Mammary epithelial cell (primary cell): ENCODE measurements around the gene SLC35D3.
"Not testable (repeated sequence)": the region's sequence is repeated elsewhere in the genome, so short reads cannot be mapped to it uniquely, and the experiment has no call there.

Experiments
- CTCF ChIP-seq, 2 donors: IDR thresholded peaks in 1 of 2; conservative IDR thresholded peaks in 1 of 2; 2 replicates each; pipeline ENCODE4 v1.5.1; 2011 to 2012; ENCODE audit warnings: inconsistent platforms in 2 of 2, low read length in 2 of 2, mild to moderate bottlenecking in 2 of 2, control low read depth in 1 of 2, low read depth in 1 of 2; ENCODE audit not compliant: insufficient read depth in 1 of 2; ENCODE audit errors: extremely low read depth in 1 of 2
- EZH2 ChIP-seq: IDR thresholded peaks from 2 replicates; pipeline ENCODE4 v1.6.1; 2012; ENCODE audit warnings: low read length, inconsistent platforms, borderline replicate concordance

- TF ChIP-seq CTCF (conservative IDR thresholded peaks at IDR 0.05 in 1 of 2, IDR thresholded peaks at IDR 0.05 in 1 of 2; ENCODE audit: extremely low read depth in 1 of 2, insufficient read depth in 1 of 2, low read depth in 1 of 2, low read length in 2 of 2); EZH2: not testable (repeated sequence)
Measured at GRCh38 chr6:136876469-136876868, 45.6 kb upstream of the SLC35D3 start.
